GM19240 (cell line): ENCODE data around the gene WDR33.

ENCODE experiments used
- DNase-seq: peaks from one replicate; pipeline ENCODE4 v3.0.0; 2011; ENCODE audit warnings: low spot score; ENCODE audit not compliant: insufficient read length

WDR33 gene

DNA sequence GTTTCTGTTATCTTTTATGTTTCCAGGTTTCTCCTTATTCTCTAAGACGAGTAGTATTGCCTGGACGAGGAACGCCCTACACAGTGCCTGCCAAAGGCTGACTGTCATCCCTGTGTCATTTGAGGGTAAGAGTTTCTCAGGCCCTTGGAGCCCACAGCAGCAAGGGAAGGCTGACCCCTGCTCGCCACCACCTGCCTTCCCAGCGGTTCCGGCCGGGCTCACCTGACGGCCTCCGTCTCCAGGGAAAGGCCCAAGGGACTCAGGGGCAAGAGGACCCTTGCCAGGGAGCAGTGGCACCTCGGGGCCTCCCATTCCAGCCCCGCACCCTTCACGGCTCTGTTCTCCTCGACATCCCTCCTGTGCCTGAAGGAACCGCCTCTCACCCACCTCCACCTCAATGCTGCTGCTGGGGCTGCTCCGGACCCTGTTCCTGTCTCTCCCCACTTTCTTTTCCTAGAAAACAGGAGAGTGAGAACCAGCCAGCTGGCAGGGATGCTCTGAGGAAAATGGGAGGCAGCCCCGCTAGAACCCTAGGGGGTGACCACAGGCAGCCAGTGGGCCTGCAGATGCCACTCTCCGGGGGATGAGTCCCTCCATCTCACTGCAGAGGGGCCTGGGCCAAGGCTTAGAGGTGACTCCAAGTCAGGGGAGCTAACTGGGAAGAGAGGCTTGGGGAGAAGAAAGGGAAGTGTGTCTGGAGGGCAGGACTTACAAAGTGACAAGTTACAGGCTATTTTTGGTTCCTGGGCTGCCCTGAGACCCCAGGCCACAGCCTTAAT lies 137.5 kb downstream of the WDR33 start:
- DNase-seq, result no peak

DNA sequence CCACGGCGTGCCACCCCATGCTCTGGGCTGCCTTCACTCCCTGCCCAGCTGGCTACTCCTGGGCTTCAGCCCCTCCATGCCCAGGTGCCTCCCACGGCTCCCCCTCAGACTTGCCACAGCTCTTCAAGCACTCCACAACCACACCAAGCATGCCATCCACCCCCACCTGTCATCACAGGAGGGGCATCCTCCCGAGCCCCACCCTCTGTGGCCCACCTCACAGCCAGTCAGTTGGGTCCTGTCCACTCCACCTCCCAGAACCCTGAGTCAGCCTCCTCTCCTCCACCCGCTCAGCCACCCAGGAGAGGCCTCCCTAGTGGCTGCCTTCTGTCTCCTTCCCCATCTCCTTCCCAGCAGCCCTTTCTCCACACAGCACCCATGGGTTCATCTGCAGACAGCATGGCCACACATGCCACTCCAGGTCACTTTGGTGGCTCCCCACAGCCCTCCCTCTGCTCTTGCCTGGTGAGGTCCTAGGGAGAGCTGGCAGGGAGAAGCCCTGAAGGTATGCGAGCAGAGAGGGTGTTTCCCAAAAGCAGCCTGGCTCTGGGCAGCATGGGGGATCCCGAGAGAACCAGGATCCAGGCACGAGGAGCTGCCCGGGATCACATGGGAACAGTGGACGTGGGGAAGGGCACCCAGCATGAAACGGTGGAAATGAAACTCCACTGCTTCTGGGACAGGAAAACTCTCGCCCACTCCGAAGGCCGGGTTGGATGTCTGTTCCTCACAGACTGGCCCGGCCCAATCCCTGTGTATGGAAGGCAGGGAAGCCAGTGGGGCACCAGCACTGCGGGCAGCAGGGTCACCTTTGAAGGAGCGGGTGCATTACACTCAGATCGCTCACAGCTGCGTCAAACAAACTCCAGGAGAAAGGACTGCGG lies 138.4 kb downstream of the WDR33 start:
- no peak for DNase-seq

DNA sequence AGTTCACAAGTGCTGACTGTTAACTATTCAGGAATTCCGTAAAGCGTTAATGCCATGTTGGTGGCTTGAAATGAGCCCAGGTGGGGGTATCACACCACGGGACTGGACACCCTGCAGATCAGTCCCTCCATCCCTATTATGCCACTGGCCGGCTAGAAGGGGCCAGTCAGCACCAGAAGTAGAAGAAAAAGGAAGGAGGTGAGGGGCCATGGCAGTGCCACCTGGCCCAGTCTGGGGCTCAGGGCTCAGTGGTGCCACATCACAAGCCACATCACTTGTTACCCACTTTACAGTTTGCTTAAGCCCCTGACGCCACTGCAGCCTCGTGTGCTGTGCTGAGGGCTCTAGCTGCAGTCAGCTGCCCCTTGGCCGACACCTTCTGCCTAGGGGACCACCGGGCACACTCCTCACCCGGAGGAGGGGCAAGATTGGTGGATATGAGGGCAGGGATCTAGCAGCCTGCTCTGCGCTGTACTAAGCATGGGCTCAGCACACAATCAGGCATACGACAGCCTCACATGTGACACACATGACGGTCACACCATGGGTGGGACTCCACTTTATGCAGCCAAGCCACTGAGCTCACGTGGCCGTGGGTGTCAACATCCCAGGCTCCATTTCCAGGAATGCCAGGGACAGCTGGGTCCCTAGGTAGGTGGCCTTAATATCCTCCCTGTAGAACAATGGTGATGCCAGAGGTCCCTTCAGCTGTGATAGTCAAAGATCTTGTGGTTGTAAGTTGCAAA lies 139.2 kb downstream of the WDR33 start:
- DNase-seq, result no peak

DNA sequence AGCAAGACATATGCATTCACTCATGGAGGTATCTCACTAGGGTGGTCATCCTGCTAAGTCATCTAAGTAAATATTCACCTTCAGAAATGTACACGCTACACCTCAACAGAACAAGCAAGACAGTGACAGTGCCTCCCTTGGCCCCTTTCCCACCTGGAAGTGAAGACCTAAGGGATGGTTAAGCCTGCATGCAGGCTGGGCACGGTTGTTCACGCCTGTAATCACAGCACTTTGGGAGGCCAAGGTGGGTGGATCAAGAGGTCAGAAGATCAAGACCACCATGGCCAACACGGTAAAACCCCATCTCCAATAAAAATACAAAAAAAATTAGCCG lies 140.0 kb downstream of the WDR33 start:
- DNase-seq, result no peak

DNA sequence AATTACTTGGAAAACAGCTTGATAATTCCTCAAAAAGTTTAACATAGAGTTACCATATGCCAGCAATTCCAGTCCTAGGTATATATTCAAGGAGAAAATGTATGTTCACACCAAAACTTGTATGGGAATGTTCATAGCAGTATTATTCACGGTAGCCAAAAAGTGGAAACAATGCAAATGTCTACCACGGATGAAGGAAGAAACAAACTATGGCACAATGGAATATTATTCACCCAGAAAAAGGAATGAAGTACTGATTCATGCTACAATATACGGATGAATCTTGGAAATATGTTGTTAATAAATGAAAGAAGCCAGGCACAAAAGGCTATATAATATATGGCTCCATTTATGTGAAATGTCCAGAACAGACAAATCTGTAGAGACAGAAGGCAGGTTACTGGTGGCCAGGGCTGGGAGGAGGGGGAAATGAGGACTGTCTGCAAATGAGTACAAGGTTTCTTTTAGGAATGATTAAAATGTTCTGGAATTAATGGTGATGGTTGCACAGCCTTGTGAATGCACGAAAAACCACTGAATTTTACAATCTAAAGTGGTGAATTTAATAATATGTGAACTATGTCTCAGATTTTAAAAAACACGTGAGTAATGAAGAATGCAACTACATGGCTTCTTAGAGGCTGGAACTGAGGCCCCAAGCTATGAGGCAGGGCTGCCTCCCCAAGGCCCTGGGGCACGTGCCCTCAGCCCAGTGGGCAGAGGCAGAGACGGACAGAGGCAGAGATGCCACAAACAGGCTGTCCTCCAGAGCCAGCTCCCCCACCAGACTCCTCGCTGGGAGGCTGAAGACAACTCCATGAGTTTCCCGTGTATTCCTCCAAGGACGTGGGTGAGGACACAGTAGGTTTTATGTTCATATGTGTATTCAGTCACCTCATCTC lies 140.7 kb downstream of the WDR33 start:
- DNase-seq, result no peak

DNA sequence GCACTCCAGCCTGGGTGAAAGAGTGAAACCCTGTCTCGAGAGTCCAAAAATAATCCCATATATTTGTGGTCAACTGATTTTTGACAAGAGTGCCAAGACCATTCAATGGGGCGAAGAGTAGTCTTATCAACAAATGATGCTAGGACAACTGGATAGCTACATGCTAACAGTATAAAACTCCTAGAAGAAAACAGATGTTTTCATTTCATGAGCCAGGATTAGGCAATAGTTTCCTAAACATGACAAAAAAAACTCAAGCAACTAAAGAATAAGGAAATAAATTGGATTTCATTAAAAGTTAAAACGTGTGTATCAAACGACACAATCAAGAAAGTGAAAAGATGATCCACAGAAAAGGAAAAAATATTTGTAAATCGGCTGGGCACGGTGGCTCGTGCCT lies 141.9 kb downstream of the WDR33 start:
- DNase-seq, result no peak

DNA sequence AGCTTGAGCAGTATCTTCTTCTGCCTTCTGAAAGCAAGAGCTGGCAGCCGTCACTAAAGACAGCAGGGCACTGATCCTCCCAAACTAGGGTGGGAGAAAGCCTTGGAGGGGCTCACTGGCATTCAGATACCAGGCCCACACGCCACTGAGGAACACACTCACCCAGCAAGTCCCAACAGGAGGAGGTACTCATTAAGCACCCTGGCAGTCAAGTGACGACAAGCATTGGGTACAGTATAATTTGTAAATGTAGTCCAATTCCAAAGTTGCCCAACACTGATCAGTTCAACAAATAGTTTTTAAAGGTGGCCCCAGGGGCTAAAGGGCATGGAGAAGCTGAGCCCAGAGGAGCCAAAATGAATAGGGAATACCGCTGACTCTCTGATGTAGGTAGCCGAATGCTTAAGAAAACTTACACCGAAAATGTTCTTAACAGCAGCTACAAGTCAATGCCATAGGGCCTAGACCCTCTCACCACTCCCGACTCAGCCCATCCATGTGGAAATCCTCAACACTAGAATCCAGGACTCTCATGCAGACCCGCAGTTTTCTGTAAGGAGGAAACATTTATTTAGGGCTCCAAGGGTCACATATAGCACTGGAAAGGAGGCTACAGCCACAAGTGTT lies 145.6 kb downstream of the WDR33 start:
- no peak for DNase-seq

DNA sequence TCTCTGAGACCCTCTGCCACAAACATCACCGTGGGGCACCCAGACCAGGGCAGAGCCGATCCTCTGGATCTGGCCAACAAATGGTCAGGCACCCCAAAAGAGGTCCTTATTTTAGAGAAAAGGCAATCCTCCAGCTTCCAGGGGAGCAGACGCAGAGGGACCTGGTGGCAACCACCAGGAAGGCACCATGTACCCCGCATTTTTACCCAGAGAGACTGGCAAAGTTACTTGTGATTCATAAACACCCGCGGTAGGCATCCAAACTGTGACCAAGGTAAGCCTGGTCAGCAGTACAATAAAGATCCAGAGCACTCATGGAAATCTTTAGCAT lies 146.1 kb downstream of the WDR33 start:
- no peak for DNase-seq

DNA sequence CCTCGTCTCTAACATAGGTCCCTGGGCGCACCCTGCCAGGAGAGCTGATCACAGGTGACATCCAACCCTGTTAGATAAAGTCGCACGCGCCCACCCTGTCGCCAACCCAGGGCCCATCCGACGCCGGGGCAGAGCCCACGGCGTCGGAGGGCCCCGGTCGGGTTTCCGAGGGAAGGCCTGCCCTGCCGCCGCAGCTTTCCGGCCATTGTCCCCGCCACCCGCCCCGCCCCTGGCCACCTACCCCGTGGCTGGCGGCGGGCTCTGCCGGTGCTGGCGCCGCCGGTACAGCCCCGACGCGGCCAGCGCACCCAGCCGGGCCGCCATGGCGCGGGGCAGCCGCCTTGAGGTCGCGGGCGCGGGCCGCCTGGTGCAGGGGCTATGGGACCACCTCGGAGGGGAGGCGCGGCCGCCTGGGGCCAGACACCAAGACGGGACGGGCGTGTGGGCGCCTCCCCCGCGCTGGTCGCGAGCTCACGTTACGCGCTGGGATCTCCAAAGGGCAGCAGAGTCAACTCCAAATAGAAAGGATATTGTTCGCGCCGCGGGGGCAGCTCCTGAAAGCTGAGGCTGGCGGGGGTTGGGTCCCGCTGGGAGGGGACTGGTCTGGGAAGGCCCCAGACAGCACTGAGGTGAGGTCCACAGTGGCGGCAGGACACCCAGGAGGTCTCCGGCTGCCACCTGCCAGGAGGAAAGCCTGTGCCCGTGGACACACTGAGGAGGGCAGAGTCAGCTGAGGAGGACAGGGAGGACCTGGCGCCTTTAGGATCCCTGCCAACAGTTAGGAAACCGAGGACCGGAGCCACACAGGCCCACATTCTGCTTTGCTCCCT lies 146.7 kb downstream of the WDR33 start:
- no peak for DNase-seq

DNA sequence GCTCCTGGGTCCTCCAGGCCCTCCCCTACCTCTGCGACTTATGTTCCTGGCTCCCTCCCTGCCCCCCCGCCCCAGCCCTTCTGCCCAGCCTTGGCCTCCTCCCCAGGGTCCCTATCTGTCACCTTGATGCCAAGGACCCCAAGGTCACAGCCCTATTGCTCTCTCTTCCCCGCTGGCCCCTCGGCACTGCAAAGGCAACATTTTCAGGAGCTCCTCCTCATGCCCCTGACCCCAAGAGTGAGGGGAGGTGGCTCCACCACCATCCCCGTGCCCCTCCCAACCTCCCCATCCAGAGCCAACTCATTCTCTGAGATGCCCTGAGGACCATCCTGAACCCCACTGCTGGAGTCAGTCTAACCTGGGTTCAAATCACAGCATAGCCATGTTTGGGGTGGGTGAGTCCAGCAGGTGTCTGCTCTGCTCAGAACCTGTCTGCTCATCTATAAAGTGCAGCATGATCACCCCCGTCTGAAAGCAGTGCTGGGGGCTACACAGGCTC lies 147.4 kb downstream of the WDR33 start:
- no peak for DNase-seq

DNA sequence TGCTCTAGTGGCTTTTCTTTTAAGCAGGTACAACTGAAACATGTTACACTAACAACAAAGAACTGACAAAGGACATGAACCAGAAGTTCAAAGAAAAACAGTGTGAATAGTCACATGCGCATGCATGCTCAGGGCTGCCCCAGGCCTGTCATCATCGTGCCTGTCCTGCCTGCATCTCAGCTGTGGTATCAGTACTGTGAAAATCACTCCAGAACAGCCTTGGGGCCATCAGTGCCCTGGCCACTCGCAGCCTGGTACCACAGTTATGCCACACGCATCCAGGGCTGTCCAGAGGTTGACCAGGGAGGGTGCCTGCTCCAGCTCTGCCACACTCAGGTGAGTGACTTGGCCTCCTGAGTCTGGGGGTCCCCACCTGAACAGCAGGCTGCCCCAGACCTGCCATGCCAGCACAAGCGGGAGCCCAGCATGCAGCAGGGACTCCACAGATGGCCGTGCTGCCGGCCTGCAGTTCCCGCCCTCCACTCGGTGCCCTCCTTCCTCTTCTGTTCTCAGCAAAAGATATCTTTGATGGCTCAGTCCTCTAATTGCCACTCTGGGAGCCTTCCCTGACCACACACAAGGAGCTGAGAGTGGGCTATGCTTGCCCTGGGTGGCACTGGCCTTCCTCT lies 147.9 kb downstream of the WDR33 start:
- no peak for DNase-seq

DNA sequence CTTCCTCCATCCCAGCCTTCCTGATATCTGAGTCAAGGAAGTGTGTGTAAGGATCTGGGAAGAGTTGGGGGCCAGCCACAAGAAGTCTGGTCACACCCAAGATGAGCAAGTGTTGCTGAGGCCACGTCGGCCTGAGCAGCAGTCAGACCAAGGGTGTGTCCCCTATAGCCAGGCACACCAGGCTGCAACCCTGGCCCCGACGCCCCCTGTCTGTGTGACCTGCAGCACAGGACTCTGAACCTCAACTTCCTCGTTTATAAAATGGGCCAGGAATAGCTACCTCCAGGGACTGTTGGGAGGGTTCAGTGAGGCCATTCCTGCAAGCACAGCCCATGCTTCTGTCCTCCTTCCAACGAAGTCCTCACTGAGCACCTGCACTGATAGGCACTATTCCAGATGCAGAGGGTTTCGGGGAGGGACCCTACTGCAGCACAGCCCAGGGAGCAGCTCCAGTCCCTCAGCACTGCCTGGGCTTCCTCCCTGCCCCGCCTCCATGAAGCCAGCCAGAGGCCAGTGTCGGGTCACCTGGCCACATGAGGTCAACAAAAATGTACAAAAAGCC lies 148.9 kb downstream of the WDR33 start:
- DNase-seq, result no peak

DNA sequence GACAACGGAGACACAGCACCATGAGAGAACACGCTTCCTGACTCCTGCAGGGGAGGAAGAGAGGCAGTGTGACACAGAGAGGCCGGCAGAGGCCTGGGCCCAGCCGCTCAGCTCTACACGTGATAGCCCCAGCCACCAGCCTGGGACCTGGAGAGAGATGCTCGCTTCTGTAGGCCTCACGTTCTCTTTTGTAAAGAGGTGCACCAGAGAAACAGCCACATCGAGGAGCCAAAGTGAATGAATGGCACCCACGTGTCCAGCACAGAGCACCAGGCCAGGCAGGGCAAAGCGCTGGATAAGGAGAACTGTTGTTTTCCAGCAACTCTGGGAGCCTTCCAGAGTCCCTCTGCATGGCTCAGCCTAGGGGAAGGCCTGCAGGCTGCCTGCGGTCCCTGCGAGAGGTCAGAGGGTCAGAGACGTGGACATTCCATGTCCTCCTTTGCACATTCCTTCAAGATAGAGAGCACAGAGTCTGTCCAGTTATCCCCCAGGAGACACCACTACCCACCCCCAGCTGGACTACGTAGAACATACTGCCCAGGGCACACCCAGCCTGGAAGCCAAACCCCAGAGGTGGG lies 149.8 kb downstream of the WDR33 start:
- DNase-seq, result no peak

DNA sequence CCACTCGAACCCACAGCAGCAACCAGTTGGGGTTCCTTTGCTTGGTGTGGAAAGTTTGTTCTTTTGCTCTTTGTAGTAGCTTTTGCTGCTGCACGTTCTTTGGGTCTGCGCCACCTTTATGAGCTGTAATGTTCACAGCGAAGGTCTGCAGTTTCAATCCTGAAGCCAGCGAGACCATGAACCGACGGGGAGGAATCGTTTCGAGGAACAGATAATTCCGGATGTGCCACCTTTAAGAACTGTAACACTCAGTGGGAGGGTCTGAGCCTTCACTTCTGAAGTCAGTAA lies 150.7 kb downstream of the WDR33 start:
- no peak for DNase-seq

DNA sequence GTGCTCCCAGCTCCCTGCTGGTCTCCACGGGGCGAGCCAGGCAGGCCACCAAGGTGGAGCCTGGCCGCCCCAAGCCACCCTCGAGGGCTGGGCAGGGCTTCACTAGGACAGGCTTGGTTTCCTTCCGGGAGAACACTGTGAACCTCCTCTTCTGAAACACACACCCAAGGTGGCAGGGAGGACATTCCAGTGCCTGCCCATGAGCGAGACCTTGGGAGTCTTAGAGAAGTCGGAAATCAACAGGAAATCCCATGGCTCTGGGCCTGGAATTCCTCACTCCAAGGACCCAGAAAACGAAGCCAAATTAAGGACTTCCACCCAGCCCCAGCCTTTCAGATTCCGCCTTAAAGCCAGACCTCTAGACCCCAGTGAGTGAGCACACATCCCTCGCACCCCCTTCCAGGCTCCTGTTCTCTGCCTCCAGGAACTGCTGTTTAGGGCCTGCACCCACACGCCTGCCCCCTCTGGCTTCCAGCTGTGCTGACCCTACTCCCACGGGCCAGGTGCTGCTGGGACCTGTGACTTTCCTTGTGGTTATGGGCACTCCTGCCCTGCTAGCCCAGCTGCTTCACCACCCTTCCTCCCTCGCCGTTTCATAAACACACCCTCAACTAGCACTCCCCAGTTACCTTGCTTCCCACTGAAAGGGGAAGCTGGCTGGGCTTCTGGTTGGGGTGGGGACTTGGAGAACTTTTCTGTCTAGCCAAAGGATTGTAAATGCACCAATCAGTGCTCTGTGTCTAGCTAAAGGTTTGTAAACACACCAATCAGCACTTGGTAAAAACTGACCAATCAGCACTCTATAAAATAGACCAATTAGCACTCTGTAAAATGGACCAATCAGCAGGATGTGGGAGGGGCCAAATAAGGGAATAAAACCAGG lies 151.3 kb downstream of the WDR33 start:
- DNase-seq, result no peak

DNA sequence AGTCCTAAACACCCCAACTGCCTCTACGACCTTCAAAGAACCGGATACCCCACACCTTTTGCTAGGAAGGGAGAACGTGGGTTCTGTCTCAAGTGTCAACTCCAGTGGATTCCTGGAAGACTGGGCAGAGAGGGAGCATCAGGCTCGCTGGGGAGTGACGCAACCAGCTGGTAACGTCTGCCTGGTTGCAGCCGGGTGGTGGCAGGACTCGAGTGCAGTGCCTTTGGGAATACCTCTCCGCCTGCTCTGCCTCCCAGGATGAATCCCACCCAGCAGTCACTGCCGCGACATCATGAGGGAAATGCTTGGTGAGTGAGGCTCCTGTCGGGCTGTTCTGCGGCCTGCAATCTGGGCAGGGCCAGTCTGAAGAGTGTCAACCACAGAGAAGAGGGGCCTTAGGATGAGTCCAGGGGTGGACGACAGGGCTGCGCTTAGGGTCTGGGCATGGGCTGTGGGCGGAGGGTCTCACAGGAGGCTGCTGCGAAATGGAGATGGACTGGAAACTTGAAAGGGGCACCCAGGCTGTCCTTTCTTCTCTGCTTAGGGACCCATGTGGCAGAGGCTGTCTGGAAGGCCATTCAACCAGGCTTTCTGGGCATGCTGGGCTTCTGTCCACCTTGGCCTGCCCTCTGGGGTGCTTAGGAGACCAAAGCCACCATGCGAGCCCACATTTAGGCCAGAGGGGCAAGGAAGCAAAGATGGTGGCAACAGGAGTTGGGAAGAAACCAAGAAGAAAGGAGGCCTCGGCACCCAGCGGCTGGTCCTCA lies 152.1 kb downstream of the WDR33 start:
- no peak for DNase-seq

DNA sequence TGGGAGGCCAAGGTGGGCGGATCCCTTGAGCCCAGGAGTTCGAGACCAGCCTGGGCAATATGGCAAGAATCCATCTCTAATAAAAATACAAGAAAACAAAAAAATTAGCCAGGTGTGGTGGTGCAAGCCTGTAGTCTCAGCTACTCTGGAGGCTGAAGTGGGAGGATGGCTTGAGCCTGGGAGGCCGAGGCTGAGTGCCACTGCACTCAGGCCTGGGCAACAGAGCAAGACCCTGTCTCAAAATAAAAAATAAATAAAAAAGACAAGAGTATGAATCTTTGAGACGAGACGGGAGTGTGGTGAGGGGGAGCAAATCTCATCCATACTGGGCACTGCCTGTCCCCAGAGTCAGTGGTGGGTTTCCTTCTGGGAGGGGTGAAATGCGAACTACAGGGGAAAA lies 152.8 kb downstream of the WDR33 start:
- no peak for DNase-seq
